HG03575 (cell line): ENCODE data around the gene CCL17.
"Not testable (repeated sequence)": the region's sequence is repeated elsewhere in the genome, so short reads cannot be mapped to it uniquely, and the experiment has no call there.

ENCODE experiments used
- ATAC-seq: cut with Tn5 transposase; IDR thresholded peaks from one replicate; pipeline ENCODE4 v1.9.1; 2021; ENCODE audit not compliant: unreplicated experiment, insufficient number of reproducible peaks, low FRiP score; ENCODE audit errors: extremely low read depth

CCL17 gene

DNA sequence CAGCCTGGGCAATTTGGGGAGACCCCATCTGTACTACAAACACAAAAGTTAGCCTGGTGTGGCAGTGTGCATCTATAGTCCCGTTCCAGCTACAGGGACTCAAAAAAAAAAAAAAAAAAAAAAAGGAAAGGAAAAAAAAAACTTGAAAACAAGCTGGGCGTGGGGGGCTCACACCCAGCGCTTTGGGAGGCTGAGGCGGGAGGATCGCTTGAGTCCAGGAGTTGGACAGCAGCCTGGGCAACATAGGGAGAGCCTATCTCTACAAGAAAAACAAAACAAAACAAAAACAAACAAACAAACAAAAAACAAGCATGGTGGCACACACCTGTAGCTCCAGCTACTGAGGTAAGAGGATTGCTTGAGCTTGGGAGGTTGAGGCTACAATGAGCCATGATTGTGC, 12.9 kb upstream of the CCL17 start:
- no peak for ATAC-seq

DNA sequence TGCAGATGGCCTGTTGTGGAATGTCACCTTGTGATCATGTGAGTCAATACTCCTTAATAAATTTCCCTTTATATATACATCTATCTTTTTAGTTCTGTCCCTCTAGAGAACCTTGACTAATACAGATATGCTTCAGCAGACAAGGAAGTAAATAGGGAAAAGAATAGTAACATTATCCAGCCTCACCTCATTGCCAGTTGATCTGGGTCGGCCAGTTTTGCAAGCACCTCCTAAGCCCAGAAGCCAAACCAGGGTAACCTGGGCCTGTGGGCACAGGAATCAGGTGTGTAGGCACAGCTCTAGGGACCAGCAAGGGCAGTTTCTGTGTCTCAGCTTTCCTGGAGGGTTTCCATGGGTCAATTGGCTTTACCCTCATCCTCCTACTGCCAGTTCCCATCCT, 11.9 kb upstream of the CCL17 start:
- ATAC-seq, result no peak

GRCh38 chr16:57394444-57394843, 10.1 kb upstream of the CCL17 start:
- ATAC-seq, result no peak

- ATAC-seq, result no peak
Measured at GRCh38 chr16:57395026-57395425, 9.5 kb upstream of the CCL17 start.

DNA sequence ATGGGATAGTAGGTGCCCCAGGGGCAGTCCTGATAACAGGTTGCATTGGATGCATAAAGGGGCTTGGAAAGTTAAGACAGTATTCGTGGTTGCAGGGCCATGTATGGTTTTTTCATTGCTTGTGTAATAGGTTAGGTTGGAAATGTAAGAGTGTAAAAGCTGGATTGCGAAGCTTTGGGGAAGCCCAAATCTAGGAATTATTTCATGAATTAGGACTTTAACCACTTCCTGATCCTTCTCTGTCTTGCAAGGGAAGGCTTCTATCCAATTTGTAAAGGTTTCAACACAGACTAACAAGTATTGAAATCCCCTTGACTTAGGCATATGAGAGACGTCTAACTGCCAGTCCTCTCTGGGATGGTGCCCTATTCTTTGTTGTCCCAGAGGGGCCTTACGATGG, 7.8 kb upstream of the CCL17 start:
- ATAC-seq, result no peak

GRCh38 chr16:57397493-57397892, 7.1 kb upstream of the CCL17 start:
- ATAC-seq, result not testable (repeated sequence)

DNA sequence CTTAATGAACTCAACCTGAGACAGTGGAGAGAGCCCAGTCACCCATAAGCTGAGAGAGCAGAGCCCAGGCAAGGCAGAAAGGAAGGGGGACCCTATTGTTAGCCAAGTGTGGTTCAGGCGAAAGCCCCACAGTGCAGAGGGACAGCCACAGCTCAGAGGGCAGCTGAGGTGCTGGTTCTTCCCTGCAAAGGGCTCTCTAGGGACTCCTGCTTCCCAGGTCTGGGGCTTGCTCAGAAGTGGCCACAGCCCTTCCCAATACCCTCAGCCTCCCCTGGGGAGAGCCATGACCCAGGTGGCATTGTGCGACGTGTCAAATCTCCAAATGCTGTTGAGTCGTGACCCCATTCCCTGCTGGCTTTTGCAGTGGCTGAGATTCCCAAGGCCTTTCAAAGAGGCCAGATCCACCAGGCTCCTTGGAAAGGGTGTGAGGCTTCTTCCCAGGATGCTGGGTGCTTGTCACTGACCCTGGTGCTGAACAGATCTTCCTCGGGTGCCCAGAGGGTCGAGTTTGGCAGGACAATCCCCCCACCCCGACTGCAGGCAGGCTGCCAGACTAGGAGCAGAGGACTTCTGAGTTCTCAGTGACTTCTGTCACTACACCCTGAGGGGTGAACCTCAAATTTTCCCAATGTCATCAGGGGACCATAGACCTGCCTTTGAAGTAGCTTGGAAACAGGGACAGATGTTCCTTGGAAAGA, 2.5 kb upstream of the CCL17 start:
- ATAC-seq, result no peak

- ATAC-seq, result no peak
Measured at GRCh38 chr16:57405097-57405496, 530 bp downstream of the CCL17 start.

GRCh38 chr16:57406881-57407280, 2.3 kb downstream of the CCL17 start:
- ATAC-seq, result no peak

GRCh38 chr16:57407521-57408353, 3.2 kb downstream of the CCL17 start:
- ATAC-seq, result no peak

DNA sequence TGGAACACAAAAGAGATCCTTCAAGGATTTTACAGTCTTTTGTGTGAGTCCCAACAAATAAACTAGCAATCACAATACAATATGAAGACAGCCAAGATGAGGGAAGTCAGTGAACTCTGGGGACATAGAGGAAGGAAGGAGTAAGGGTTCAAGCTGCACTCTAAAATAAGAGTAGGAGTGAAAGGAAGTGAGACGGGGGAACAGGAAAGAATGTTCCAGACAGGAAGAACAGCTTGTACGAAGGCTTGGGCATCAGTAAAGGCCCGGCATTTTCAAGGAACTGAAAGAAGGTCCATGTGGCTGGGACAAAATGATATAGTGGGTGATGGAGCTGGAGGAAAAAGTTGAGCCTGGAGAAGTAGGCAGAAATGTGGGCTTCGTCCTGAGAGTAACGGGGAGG, 4.5 kb downstream of the CCL17 start:
- no peak for ATAC-seq

DNA sequence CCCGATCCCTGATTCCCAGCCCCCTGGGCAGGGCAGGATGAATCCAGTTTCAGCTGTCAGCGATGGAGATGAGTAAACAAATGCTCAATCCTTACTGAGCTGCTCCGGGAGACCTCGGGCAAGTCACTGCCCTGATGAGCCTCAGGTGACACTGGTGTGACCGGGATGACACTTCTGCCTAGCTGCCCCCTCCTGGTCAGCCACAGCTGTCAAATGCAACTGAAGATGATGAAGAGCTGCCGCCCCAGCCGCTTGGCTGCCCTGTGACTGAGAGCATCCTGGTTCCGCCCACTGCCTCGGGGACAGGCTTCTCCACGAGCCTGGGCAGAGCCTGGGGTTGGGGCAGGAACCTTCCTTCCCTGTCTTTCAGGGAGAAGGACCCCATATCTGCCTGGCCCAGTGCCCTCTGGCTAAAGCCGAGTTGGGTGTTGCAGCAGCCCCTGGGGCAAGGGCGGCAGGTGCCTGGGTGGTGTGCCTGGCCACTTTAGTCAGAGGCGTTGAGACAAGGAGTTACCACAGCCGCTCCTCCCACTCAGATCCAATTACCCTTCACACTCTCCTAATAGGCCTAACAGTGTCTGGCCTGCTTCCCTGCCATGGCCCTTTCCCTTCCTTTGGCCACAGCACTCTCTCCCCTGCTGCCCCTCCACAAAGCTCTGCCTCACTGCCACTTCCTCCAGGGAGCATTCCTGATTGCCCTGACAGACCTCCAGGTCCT, 5.5 kb downstream of the CCL17 start:
- ATAC-seq, result no peak

- ATAC-seq, result no peak
Measured at GRCh38 chr16:57411362-57411976, 6.9 kb downstream of the CCL17 start.

GRCh38 chr16:57412584-57412983, 8.0 kb downstream of the CCL17 start:
- no peak for ATAC-seq

DNA sequence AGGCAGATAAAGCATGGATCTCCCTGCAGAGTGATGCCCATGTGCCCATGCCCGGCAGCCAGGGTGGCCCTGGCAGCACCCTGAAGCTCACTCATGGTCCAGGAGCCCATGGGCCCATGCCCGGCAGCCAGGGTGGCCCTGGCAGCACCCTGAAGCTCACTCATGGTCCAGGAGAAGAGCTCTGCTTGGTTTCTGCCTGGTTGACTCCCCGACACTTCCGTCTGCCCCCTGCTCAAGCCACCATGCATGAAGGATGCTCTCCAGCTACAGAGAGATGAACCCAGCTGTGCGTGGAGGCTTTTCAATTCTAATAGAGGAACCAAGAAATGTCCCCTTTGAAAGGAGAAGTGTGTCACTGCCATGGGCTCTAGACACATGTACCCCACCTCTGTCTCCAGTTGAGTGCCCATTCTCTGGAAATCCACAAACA, 8.7 kb downstream of the CCL17 start:
- ATAC-seq, result peak; percentile 69

DNA sequence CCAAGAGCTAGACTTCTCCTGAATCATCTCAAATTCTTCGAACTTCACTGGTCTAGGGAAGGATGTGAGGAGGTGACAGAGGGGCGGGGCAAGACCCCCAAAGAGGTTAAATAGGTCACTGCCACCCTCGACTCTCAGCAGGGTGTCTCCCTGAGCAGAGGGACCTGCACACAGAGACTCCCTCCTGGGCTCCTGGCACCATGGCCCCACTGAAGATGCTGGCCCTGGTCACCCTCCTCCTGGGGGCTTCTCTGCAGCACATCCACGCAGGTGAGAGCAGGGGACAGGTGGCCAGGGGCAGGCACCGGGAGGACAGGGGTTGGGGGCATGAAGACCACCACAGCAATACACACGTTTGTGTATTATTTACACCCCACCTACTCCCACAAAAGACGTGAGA, 9.2 kb downstream of the CCL17 start:
- ATAC-seq, result no peak

- ATAC-seq, result no peak
Measured at GRCh38 chr16:57416084-57416483, 11.5 kb downstream of the CCL17 start.

DNA sequence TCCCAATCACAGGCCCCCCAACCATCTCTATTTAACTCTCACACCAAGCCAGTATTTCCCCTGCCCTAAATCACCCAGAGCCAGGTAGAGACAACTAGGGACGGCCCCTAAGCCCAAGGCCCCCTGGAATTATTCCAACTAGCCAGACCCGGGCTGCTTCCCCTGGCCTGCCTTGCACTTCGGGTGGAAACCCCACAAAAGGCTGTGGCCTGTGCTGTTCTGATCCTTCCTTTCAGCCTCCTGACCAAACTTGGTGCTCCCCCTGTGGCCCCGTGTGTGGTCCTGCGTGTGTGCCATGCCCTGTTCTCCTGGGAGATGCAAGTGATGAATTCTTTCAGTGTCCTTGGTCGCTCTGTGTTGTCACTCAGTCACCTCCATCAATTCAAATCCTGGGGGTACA, 14.9 kb downstream of the CCL17 start:
- no peak for ATAC-seq
